ENCODE data around the gene ZNRD2. TPM values are rescaled to one million over a fixed set of nuclear protein-coding genes. Genes with fewer than 3 reads are reported as not detected.

The ZNRD2 gene
- total RNA-seq, 4 donors from 2014 or later = 33.2 to 48.0 (median 40.0) TPM

GRCh38 chr11:65529475-65530156 is 40.7 kb upstream of the ZNRD2 start:
- Histone ChIP-seq H3K36me3 (peaks cover 17 to 86% (median 27%) of the 10 kb centered on the region in 3 donors), H3K4me3 (no peak overlapping the region), H3K9me3 (no peaks in the 10 kb centered on the region), H3K4me1 (peaks cover 10 to 25% (median 15%) of the 10 kb centered on the region in 3 donors), H3K27me3 (no peaks in the 10 kb centered on the region), H3K27ac (no peak overlapping the region)
- 61 to 80% methylated on average over 2 to 3 of the region's 10 CpGs for WGBS, 2 donors
- no peak for DNase-seq
- TF ChIP-seq POLR2A (IDR thresholded peaks at IDR 0.05) (no peak), CTCF (IDR thresholded peaks at IDR 0.05) (no peak)
- intact Hi-C loops (cut with DNase I) = no loop called here

- TF ChIP-seq POLR2A (IDR thresholded peaks at IDR 0.05) = no peak
- peak in 1 of 6 experiments; percentile 25 for TF ChIP-seq CTCF (IDR thresholded peaks at IDR 0.05)
- intact Hi-C loops (cut with DNase I) = no loop called here
- Histone ChIP-seq H3K36me3 (peaks cover 17 to 91% (median 27%) of the 10 kb centered on the region in 3 donors), H3K4me3 (no peak overlapping the region), H3K27ac (no peak overlapping the region), H3K4me1 (peaks cover 10 to 25% (median 14%) of the 10 kb centered on the region in 3 donors), H3K9me3 (no peaks in the 10 kb centered on the region), H3K27me3 (no peaks in the 10 kb centered on the region)
- 69 to 83% methylated on average over 5 of the region's 5 CpGs for WGBS, 2 donors
- DNase-seq = no peak
These were observed 40.1 kb upstream of the ZNRD2 start for GRCh38 chr11:65530157-65530496.

GRCh38 chr11:65532388-65533064 is 37.8 kb upstream of the ZNRD2 start:
- WGBS, 2 donors = 84 to 87% methylated on average over 6 to 10 of the region's 15 CpGs
- Histone ChIP-seq H3K27ac (no peak overlapping the region), H3K36me3 (peaks cover 20 to 100% (median 35%) of the 10 kb centered on the region in 3 donors), H3K9me3 (no peaks in the 10 kb centered on the region), H3K4me1 (peaks cover 0 to 5% (median 0%) of the 10 kb centered on the region in 3 donors), H3K27me3 (no peaks in the 10 kb centered on the region), H3K4me3 (no peak overlapping the region)
- TF ChIP-seq POLR2A (IDR thresholded peaks at IDR 0.05) = no peak
- TF ChIP-seq CTCF (IDR thresholded peaks at IDR 0.05) = no peak
- DNase-seq = no peak
- intact Hi-C loops (cut with DNase I) = no loop called here

GRCh38 chr11:65535102-65535501 is 35.2 kb upstream of the ZNRD2 start:
- no peak for TF ChIP-seq POLR2A (IDR thresholded peaks at IDR 0.05)
- TF ChIP-seq CTCF (IDR thresholded peaks at IDR 0.05) = no peak
- Histone ChIP-seq H3K36me3 (peaks cover 30 to 94% (median 51%) of the 10 kb centered on the region in 3 donors), H3K27me3 (no peaks in the 10 kb centered on the region), H3K27ac (no peak overlapping the region), H3K9me3 (no peaks in the 10 kb centered on the region), H3K4me1 (peaks cover 7 to 19% (median 12%) of the 10 kb centered on the region in 3 donors), H3K4me3 (no peak overlapping the region)
- intact Hi-C loops (cut with DNase I) = loop anchor here (5.0 kb wide), 1 partner anchor 37 kb away; the partner anchor contains the start of genes FAM89B and ZNRD2
- DNase-seq = no peak
- WGBS, 2 donors = 93% methylated on average over 3 of the region's 9 CpGs; no CpG with 5 or more reads in 1 of the 2 donors
